Panc1 (cell line): ENCODE results near the gene NUDT3. TPM values are rescaled to one million over a fixed set of nuclear protein-coding genes. Genes with fewer than 3 reads are reported as not detected.

Source experiments
- ATAC-seq: fragments of 200-7000 bp; cut with Tn5 transposase; 2 replicates; pipeline ENCODE4 v1.9.1; 2020; ENCODE audit warnings: mild to moderate bottlenecking, moderate library complexity
- BruUV-seq: library from RNA; stranded (reverse); fragments of 400-500 nt; replicated peaks from 2 replicates; lab custom pipeline; 2021; lab: Mats Ljungman, UMichigan
- CTCF ChIA-PET: fragments of 300-600 bp; sonication (Branson Sonifier 250); formaldehyde crosslinking; loops from one replicate; lab custom pipeline; 2022; ENCODE audit warnings: antibody characterized with exemption; lab: Charles Lee
- POLR2A ChIA-PET: fragments of 300-600 bp; sonication (Branson Sonifier 250); formaldehyde crosslinking; loops from one replicate; lab custom pipeline; 2022; ENCODE audit warnings: antibody characterized with exemption; lab: Charles Lee
- DNase-seq: peaks from one replicate; pipeline ENCODE4 v3.0.0-alpha.2; 2010; ENCODE audit warnings: low read depth, low spot score
- H3K27ac ChIP-seq: 2 replicates; pipeline ENCODE4 v1.5.1; 2011; ENCODE audit warnings: mild to moderate bottlenecking, low read length, inconsistent platforms
- H3K27me3 ChIP-seq: fragments of 200-500 bp; sonication (Bioruptor generic); 2 replicates; pipeline ENCODE4 v1.6.0; 2014; ENCODE audit warnings: low read length, inconsistent platforms; ENCODE audit not compliant: control insufficient read depth, insufficient read depth
- H3K36me3 ChIP-seq: fragments of 200-500 bp; sonication (Bioruptor generic); 2 replicates; pipeline ENCODE4 v1.5.1; 2014; ENCODE audit warnings: inconsistent platforms, mild to moderate bottlenecking, low read length, moderate library complexity; ENCODE audit not compliant: control insufficient read depth, insufficient read depth
- H3K4me1 ChIP-seq: 2 replicates; pipeline ENCODE4 v1.5.1; 2011; ENCODE audit warnings: inconsistent platforms, mild to moderate bottlenecking, low read length, moderate library complexity; ENCODE audit not compliant: control insufficient read depth, insufficient read depth
- H3K4me3 ChIP-seq, 2 experiments: 2 replicates each; pipeline ENCODE4 v1.5.1; 2011 to 2012; ENCODE audit warnings: low read depth in 2 of 2, low read length in 2 of 2, mild to moderate bottlenecking in 2 of 2, inconsistent platforms in 1 of 2, moderate library complexity in 1 of 2
- H3K9me3 ChIP-seq: fragments of 200-500 bp; sonication (Bioruptor generic); 2 replicates; pipeline ENCODE4 v1.5.1; 2014; ENCODE audit warnings: low read depth, mild to moderate bottlenecking, inconsistent platforms, low read length, moderate library complexity; ENCODE audit not compliant: control insufficient read depth, insufficient read depth
- POLR2AphosphoS5 ChIP-seq: IDR thresholded peaks from 2 replicates; pipeline ENCODE4 v1.6.1; 2012; ENCODE audit warnings: mild to moderate bottlenecking, low read depth, low read length, moderate library complexity
- SIN3A ChIP-seq: IDR thresholded peaks from 2 replicates; pipeline ENCODE4 v1.6.1; 2012; ENCODE audit warnings: low read depth, mild to moderate bottlenecking, low read length, moderate library complexity, borderline replicate concordance; ENCODE audit not compliant: insufficient read depth
- TCF7L2 ChIP-seq: IDR thresholded peaks from 2 replicates; pipeline ENCODE4 v1.6.1; 2011; ENCODE audit warnings: mild to moderate bottlenecking, low read depth, low read length, inconsistent platforms
- in situ Hi-C: cut with HindIII; loops from 2 replicates; pipeline ENCODE4 v1.10.0; 2016; ENCODE audit warnings: low sequenced_read_pairs, low pct_unique_long_range_greater_than_20kb
- intact Hi-C: fragments of 100-400 bp; cut with micrococcal nuclease; formaldehyde crosslinking; loops from one replicate; pipeline ENCODE4 v1.10.0; 2022; ENCODE audit not compliant: unreplicated experiment
- total RNA-seq: library from RNA; stranded (reverse); gene quantifications from one replicate; pipeline ENCODE4 v1.2.1, GENCODE V29; 2021; ENCODE audit not compliant: unreplicated experiment
- TF ChIP-seq, protein P1 (sequence below): fragments of 450-650 bp; IDR thresholded peaks from 2 replicates; pipeline ENCODE4 v1.5.1; 2017; ENCODE audit warnings: mild to moderate bottlenecking
- TF ChIP-seq, protein P2 (sequence below), 2 experiments: IDR thresholded peaks; 2 replicates each; pipeline ENCODE4 v1.6.1; 2011 to 2012; ENCODE audit warnings: low read depth in 2 of 2, control low read depth in 1 of 2, low read length in 1 of 2, mild to moderate bottlenecking in 1 of 2, moderate library complexity in 1 of 2; ENCODE audit not compliant: insufficient read depth in 1 of 2

NUDT3 gene
- total RNA-seq, 1 experiment from 2014 or later, result 25.9 TPM

DNA sequence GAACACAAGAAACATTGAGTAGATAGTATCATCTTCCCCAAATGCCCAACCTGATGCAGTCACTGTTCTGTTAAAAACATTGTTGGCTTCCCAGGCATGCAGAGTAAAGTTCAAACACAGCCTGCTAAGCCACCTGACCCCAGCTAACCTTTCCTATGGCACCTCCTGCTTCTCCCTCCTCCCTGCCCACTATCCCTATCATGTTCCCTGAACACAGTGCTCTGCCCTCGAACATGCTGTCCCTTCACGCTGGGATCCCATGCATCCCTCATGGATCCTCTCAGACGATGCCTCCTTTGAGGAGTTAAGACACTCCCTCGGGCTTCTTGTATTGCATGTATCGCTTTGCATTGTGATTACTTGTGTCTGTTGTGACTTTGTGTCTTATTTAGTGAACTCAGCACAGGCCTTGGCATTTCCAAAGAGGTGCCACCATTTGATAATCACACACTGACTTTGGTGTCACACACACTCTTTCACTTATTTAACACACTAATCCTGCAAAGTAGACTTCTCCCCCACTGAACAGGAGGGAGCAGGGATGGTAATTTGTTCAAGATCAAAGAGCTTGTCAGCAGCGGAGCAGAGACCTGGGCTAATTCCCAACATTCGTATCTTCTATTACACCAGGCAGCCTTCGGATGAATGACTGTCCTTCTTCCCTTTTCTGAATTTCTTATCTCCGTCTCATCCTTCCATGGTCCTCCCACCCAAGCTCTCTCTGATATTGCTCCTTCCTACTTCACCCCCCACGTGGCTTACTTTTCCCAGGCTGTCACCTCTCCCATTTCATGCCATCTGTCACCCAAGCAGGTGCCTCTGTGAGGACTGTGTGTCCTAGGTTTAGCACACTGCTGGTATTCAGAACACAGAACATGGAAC lies 115.3 kb downstream of the NUDT3 start:
- in situ Hi-C loops, result no loop called here
- no TSS peak for BruUV-seq
- Histone ChIP-seq H3K4me1 (no peaks in the 10 kb centered on the region), H3K9me3 (no peaks in the 10 kb centered on the region), H3K36me3 (no peaks in the 10 kb centered on the region), H3K4me3 (no peak overlapping the region), H3K27me3 (no peaks in the 10 kb centered on the region), H3K27ac (no peak overlapping the region)
- ATAC-seq (0 out of 2 replicates have a peak, but pooled peaks have one; percentile 35), DNase-seq (no peak)
- CTCF ChIA-PET, result no interaction called here
- TF ChIP-seq, protein P1, sequence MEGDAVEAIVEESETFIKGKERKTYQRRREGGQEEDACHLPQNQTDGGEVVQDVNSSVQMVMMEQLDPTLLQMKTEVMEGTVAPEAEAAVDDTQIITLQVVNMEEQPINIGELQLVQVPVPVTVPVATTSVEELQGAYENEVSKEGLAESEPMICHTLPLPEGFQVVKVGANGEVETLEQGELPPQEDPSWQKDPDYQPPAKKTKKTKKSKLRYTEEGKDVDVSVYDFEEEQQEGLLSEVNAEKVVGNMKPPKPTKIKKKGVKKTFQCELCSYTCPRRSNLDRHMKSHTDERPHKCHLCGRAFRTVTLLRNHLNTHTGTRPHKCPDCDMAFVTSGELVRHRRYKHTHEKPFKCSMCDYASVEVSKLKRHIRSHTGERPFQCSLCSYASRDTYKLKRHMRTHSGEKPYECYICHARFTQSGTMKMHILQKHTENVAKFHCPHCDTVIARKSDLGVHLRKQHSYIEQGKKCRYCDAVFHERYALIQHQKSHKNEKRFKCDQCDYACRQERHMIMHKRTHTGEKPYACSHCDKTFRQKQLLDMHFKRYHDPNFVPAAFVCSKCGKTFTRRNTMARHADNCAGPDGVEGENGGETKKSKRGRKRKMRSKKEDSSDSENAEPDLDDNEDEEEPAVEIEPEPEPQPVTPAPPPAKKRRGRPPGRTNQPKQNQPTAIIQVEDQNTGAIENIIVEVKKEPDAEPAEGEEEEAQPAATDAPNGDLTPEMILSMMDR, result no peak
- TF ChIP-seq SIN3A (no peak), POLR2AphosphoS5 (no peak), TCF7L2 (no peak)
- TF ChIP-seq, protein P2, sequence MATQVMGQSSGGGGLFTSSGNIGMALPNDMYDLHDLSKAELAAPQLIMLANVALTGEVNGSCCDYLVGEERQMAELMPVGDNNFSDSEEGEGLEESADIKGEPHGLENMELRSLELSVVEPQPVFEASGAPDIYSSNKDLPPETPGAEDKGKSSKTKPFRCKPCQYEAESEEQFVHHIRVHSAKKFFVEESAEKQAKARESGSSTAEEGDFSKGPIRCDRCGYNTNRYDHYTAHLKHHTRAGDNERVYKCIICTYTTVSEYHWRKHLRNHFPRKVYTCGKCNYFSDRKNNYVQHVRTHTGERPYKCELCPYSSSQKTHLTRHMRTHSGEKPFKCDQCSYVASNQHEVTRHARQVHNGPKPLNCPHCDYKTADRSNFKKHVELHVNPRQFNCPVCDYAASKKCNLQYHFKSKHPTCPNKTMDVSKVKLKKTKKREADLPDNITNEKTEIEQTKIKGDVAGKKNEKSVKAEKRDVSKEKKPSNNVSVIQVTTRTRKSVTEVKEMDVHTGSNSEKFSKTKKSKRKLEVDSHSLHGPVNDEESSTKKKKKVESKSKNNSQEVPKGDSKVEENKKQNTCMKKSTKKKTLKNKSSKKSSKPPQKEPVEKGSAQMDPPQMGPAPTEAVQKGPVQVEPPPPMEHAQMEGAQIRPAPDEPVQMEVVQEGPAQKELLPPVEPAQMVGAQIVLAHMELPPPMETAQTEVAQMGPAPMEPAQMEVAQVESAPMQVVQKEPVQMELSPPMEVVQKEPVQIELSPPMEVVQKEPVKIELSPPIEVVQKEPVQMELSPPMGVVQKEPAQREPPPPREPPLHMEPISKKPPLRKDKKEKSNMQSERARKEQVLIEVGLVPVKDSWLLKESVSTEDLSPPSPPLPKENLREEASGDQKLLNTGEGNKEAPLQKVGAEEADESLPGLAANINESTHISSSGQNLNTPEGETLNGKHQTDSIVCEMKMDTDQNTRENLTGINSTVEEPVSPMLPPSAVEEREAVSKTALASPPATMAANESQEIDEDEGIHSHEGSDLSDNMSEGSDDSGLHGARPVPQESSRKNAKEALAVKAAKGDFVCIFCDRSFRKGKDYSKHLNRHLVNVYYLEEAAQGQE (IDR thresholded peaks at IDR 0.05; ENCODE audit: insufficient read depth in 1 of 2, low read depth in 2 of 2, low read length in 1 of 2), result no peak
- intact Hi-C loops, result no loop called here
- POLR2A ChIA-PET, result interaction anchor here (1.2 kb wide), 1 partner anchor 19 kb away, joined by 3 read pairs; no protein-coding TSS in a partner anchor

DNA sequence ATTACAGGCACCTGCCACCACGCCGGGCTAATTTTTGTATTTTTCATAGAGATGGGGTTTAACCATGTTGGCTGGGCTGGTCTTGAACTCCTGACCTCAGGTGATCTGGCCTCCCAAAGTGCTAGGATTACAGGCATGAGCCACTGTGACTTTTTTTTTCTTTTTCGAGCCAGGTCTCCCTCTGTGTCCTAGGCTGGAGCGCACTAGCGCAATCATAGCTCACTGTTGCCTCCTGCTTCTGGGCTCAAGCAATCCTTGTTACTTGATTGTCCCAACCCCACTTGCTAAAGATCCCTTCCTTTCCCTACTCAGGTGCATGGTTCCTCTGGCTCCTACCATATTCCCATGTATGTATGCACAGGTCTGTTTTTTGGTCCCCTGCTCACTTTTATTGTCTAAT lies 116.3 kb downstream of the NUDT3 start:
- Histone ChIP-seq H3K9me3 (no peaks in the 10 kb centered on the region), H3K4me3 (no peak overlapping the region), H3K4me1 (no peaks in the 10 kb centered on the region), H3K27ac (no peak overlapping the region), H3K36me3 (no peaks in the 10 kb centered on the region), H3K27me3 (no peaks in the 10 kb centered on the region)
- TF ChIP-seq, protein P2 (IDR thresholded peaks at IDR 0.05; ENCODE audit: insufficient read depth in 1 of 2, low read depth in 2 of 2, low read length in 1 of 2), result no peak
- TF ChIP-seq POLR2AphosphoS5 (no peak), SIN3A (no peak), TCF7L2 (no peak)
- TF ChIP-seq, protein P1, result no peak
- intact Hi-C loops (no loop called here), in situ Hi-C loops (no loop called here)
- POLR2A ChIA-PET, result no interaction called here
- ATAC-seq (no peak), DNase-seq (no peak)
- no TSS peak for BruUV-seq
- CTCF ChIA-PET, result no interaction called here
